ENCODE measurements around the gene RMND5B.

- TF ChIP-seq EZH2 (IDR thresholded peaks at IDR 0.05) (no peak), POLR2AphosphoS5 (IDR thresholded peaks at IDR 0.05; ENCODE audit: borderline replicate concordance, low read depth, low read length) (peak; percentile 66), FOXP2 (optimal IDR thresholded peaks at IDR 0.05; ENCODE audit: control extremely low read depth, extremely low read length, insufficient read depth) (no peak)
Measured at GRCh38 chr5:178130576-178131445, at the start of gene RMND5B.
